Ovary (tissue), 3 donors: ENCODE data around the gene AMBRA1.

ENCODE experiments used
- EP300 ChIP-seq: sonication (generic); formaldehyde crosslinking; IDR thresholded peaks from one replicate; pipeline ENCODE4 v1.6.1; 2017; ENCODE audit warnings: antibody characterized with exemption
- POLR2A ChIP-seq: fragments of 450-650 bp; IDR thresholded peaks from one replicate; pipeline ENCODE4 v1.6.1; 2017; ENCODE audit warnings: antibody characterized with exemption, mild to moderate bottlenecking, moderate library complexity
- TF ChIP-seq, protein P1 (sequence below), 3 donors: fragments of 450-650 bp in 2 of 3; fragments of 200-600 bp in 1 of 3; IDR thresholded peaks; one replicate each; pipeline versions ENCODE4 v1.5.1 to v1.8.0; 2016 to 2022; ENCODE audit warnings: antibody characterized with exemption in 3 of 3, mild to moderate bottlenecking in 1 of 3
- donor health status: DM: no; HTN: no; CAD: no.

DNA sequence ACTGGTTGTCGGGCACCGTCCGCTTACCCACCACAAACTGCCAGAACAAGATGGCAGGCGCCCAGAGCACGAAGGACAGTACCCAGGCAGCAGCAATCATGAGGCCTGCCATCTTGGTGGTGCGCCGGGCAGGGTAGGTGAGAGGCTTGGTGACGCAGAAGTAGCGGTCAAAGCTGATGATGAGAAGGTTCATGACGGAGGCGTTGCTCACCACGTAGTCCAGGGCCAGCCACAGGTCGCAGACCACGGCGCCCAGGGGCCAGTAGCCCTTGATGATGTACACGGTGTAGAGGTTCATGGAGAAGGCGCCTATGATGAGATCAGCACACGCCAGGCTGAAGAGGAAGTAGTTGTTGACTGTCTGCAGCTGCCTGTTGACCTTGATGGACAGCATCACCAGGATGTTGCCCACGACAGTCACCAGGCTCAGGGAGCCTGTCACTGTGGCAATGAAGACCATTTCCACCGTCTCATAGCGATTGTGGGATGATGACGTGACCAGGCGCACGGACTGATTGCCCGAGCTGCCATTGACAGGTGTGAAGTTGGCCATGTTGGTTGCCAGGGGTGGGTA is 207.7 kb downstream of the AMBRA1 start:
- TF ChIP-seq, protein P1, sequence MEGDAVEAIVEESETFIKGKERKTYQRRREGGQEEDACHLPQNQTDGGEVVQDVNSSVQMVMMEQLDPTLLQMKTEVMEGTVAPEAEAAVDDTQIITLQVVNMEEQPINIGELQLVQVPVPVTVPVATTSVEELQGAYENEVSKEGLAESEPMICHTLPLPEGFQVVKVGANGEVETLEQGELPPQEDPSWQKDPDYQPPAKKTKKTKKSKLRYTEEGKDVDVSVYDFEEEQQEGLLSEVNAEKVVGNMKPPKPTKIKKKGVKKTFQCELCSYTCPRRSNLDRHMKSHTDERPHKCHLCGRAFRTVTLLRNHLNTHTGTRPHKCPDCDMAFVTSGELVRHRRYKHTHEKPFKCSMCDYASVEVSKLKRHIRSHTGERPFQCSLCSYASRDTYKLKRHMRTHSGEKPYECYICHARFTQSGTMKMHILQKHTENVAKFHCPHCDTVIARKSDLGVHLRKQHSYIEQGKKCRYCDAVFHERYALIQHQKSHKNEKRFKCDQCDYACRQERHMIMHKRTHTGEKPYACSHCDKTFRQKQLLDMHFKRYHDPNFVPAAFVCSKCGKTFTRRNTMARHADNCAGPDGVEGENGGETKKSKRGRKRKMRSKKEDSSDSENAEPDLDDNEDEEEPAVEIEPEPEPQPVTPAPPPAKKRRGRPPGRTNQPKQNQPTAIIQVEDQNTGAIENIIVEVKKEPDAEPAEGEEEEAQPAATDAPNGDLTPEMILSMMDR (IDR thresholded peaks at IDR 0.05) = no peak
- TF ChIP-seq POLR2A (no peak), EP300 (no peak)
